ENCODE data around the gene TTC31. TPM values are rescaled to one million over a fixed set of nuclear protein-coding genes. Genes with fewer than 3 reads are reported as not detected.
A peak's percentile ranks its signal among the peaks of the same experiment; 100 is the strongest.

Gene TTC31
- total and polyA plus RNA-seq, 2 donors (not counting 1 experiment from before 2014, with no cell fraction given): 68.5 to 72.3 TPM

GRCh38 chr2:74457129-74457548 lies 25.7 kb upstream of the TTC31 start:
- CTCF ChIA-PET: interaction anchor here (1.0 to 5.7 kb wide), 3 partner anchors 17 to 130 kb away, joined by 3 to 54 read pairs (median 4); partner anchors contain the start of genes CCDC142 and TTC31
- intact Hi-C loops (cut with micrococcal nuclease): loop anchor here (1.0 to 5.0 kb wide), 2 partner anchors 8 to 280 kb away; partner anchors contain the start of genes MOB1A and MOGS
- H3K36me3 ChIP-seq (replicated peaks in 1 of 2; ENCODE audit: control extremely low read depth in 1 of 2, control insufficient read depth in 1 of 2, extremely low read depth in 1 of 2, insufficient read depth in 2 of 2, low read length in 1 of 2): peaks cover 0 to 18% of the 10 kb centered on the region in 2 experiments
- no peaks in the 10 kb centered on the region for H3K27me3 ChIP-seq (replicated peaks in 1 of 4; ENCODE audit: control extremely low read depth in 1 of 4, control insufficient read depth in 3 of 4, insufficient read depth in 4 of 4, low read length in 3 of 4)
- H3K27ac ChIP-seq (ENCODE audit: low read length in 2 of 2): peak overlapping the region; percentile 97 to 100
- TF ChIP-seq CTCF (IDR thresholded peaks at IDR 0.05) (no peak), EZH2 (IDR thresholded peaks at IDR 0.05; ENCODE audit: borderline replicate concordance, insufficient read depth, low read depth, low read length, poor library complexity, severe bottlenecking) (no peak)
- peak overlapping the region; percentile 79 for H2AFZ ChIP-seq (ENCODE audit: insufficient read depth, low read depth, low read length, poor library complexity, severe bottlenecking)
- H3K79me2 ChIP-seq (ENCODE audit: control insufficient read depth, insufficient read depth, low read length): peaks cover 22% of the 10 kb centered on the region
- Mint-ChIP-seq H3K27ac (peak overlapping the region; percentile 99), H3K4me1 (peaks cover 61% of the 10 kb centered on the region), H3K9me3 (ENCODE audit: insufficient read depth) (no peaks in the 10 kb centered on the region), H3K27me3 (no peaks in the 10 kb centered on the region), H3K4me3 (peak overlapping the region; percentile 94)
- under 1% methylated on average over 27 of the region's 27 CpGs for WGBS (ENCODE audit: insufficient coverage)
- H3K9ac ChIP-seq (ENCODE audit: low read length): peak overlapping the region; percentile 97
- ATAC-seq (ENCODE audit: low read depth): no peak
- H3K4me2 ChIP-seq (replicated peaks; ENCODE audit: low read depth, low read length, poor library complexity, severe bottlenecking): peak overlapping the region; percentile 96
- H3K4me3 ChIP-seq (ENCODE audit: control extremely low read depth in 1 of 5, extremely low read depth in 1 of 5, insufficient read depth in 1 of 5, low read depth in 2 of 5, low read length in 4 of 5): peak overlapping the region; percentile 46 to 100 (median 93)
- H3K4me1 ChIP-seq (ENCODE audit: control insufficient read depth in 2 of 2, insufficient read depth in 2 of 2, low read length in 2 of 2): peaks cover 33 to 48% of the 10 kb centered on the region in 2 donors
- no peaks in the 10 kb centered on the region for H3K9me3 ChIP-seq (ENCODE audit: control extremely low read depth in 1 of 3, control insufficient read depth in 2 of 3, insufficient read depth in 1 of 3, low read length in 2 of 3)
- H4K20me1 ChIP-seq (ENCODE audit: control insufficient read depth, insufficient read depth, low read length, poor library complexity, severe bottlenecking): peaks cover 5% of the 10 kb centered on the region
- POLR2A ChIA-PET: interaction anchor here (0.6 to 6.0 kb wide), 9 partner anchors 9 to 73 kb away, joined by 3 to 63 read pairs (median 7); partner anchors contain the start of genes AUP1, C2orf81, CCDC142 and HTRA2
- no peak for DNase-seq

- WGBS (ENCODE audit: insufficient coverage): under 1% methylated on average over 38 of the region's 46 CpGs
Observed at GRCh38 chr2:74457549-74458131, 25.2 kb upstream of the TTC31 start.

More at GRCh38 chr2:74457549-74458131, 25.2 kb upstream of the TTC31 start:
- DNase-seq: no peak
- CTCF ChIA-PET: interaction anchor here (1.0 to 5.7 kb wide), 5 partner anchors 9 to 130 kb away, joined by 3 to 54 read pairs (median 6); partner anchors contain the start of genes C2orf81, CCDC142, TTC31 and WDR54
- Histone ChIP-seq H3K4me1 (ENCODE audit: control insufficient read depth in 2 of 2, insufficient read depth in 2 of 2, low read length in 2 of 2) (peaks cover 33 to 45% of the 10 kb centered on the region in 2 donors), H2AFZ (ENCODE audit: insufficient read depth, low read depth, low read length, poor library complexity, severe bottlenecking) (peak overlapping the region; percentile 79), H3K9ac (ENCODE audit: low read length) (peak overlapping the region; percentile 97), H3K27ac (ENCODE audit: low read length in 2 of 2) (peak overlapping the region; percentile 97 to 100), H3K79me2 (ENCODE audit: control insufficient read depth, insufficient read depth, low read length) (peaks cover 24% of the 10 kb centered on the region), H4K20me1 (ENCODE audit: control insufficient read depth, insufficient read depth, low read length, poor library complexity, severe bottlenecking) (peaks cover 5% of the 10 kb centered on the region), H3K36me3 (replicated peaks in 1 of 2; ENCODE audit: control extremely low read depth in 1 of 2, control insufficient read depth in 1 of 2, extremely low read depth in 1 of 2, insufficient read depth in 2 of 2, low read length in 1 of 2) (peaks cover 0 to 22% of the 10 kb centered on the region in 2 experiments), H3K9me3 (ENCODE audit: control extremely low read depth in 1 of 3, control insufficient read depth in 2 of 3, insufficient read depth in 1 of 3, low read length in 2 of 3) (no peaks in the 10 kb centered on the region), H3K27me3 (replicated peaks in 1 of 4; ENCODE audit: control extremely low read depth in 1 of 4, control insufficient read depth in 3 of 4, insufficient read depth in 4 of 4, low read length in 3 of 4) (no peaks in the 10 kb centered on the region), H3K4me3 (ENCODE audit: control extremely low read depth in 1 of 5, extremely low read depth in 1 of 5, insufficient read depth in 1 of 5, low read depth in 2 of 5, low read length in 4 of 5) (peak overlapping the region; percentile 70 to 100 (median 93)), H3K4me2 (replicated peaks; ENCODE audit: low read depth, low read length, poor library complexity, severe bottlenecking) (peak overlapping the region; percentile 96)
- intact Hi-C loops (cut with micrococcal nuclease): loop anchor here (1.0 to 5.0 kb wide), 8 partner anchors 8 to 280 kb away; partner anchors contain the start of genes AUP1, C2orf81, DOK1 and HTRA2
- Mint-ChIP-seq H3K9me3 (ENCODE audit: insufficient read depth) (no peaks in the 10 kb centered on the region), H3K27me3 (no peaks in the 10 kb centered on the region), H3K4me3 (peak overlapping the region; percentile 94), H3K4me1 (peaks cover 58% of the 10 kb centered on the region), H3K27ac (peak overlapping the region; percentile 99)
- TF ChIP-seq EZH2 (IDR thresholded peaks at IDR 0.05; ENCODE audit: borderline replicate concordance, insufficient read depth, low read depth, low read length, poor library complexity, severe bottlenecking) (no peak), CTCF (IDR thresholded peaks at IDR 0.05) (no peak)
- ATAC-seq (ENCODE audit: low read depth): peak; percentile 49
- POLR2A ChIA-PET: interaction anchor here (0.7 to 6.0 kb wide), 11 partner anchors 9 to 277 kb away, joined by 3 to 63 read pairs (median 5); partner anchors contain the start of genes AUP1, C2orf81, CCDC142 and HTRA2
